Measurements from ENCODE around the gene HIVEP3. TPM values are rescaled to one million over a fixed set of nuclear protein-coding genes. Genes with fewer than 3 reads are reported as not detected.

The HIVEP3 gene
- total RNA-seq, 1 experiment from 2014 or later = 1.4 TPM

GRCh38 chr1:41842993-41843755, 75.5 kb downstream of the HIVEP3 start:
- Histone ChIP-seq H3K4me1 (ENCODE audit: insufficient read depth, low read length) (peaks cover 5% of the 10 kb centered on the region; the same call in 1 of the 2 replicates), H3K79me1 (ENCODE audit: insufficient read depth, low read depth, low read length, poor library complexity, severe bottlenecking) (no peaks in the 10 kb centered on the region), H3K27me3 (ENCODE audit: insufficient read depth, low read length) (no peaks in the 10 kb centered on the region), H3K56ac (ENCODE audit: insufficient read length, low read depth, low read length) (no peak overlapping the region), H2AK5ac (ENCODE audit: insufficient read length, low read length) (no peak overlapping the region), H3K4ac (ENCODE audit: low read depth, low read length) (no peak overlapping the region), H2BK12ac (ENCODE audit: insufficient read length, low read depth, low read length) (no peak overlapping the region), H4K8ac (replicated peaks; ENCODE audit: insufficient read length, low read depth, low read length) (no peak overlapping the region), H3T11ph (ENCODE audit: low read length) (no peak overlapping the region), H2BK120ac (ENCODE audit: low read depth, low read length, poor library complexity, severe bottlenecking) (no peak overlapping the region), H2BK5ac (ENCODE audit: insufficient read length, low read length) (no peak overlapping the region), H3K18ac (ENCODE audit: insufficient read length, low read depth, low read length) (no peak overlapping the region), H3K4me2 (ENCODE audit: insufficient read depth, insufficient read length, low read length) (no peak overlapping the region), H3K9ac (ENCODE audit: extremely low read depth, insufficient read length, low read length) (no peak overlapping the region), H3K79me2 (ENCODE audit: insufficient read depth, low read length) (no peaks in the 10 kb centered on the region), H4K5ac (ENCODE audit: insufficient read length, low read depth, low read length) (no peak overlapping the region), H2BK20ac (ENCODE audit: low read depth, low read length, poor library complexity, severe bottlenecking) (no peak overlapping the region), H3K9me3 (ENCODE audit: control insufficient read depth, low read depth, low read length) (no peaks in the 10 kb centered on the region), H3K23ac (ENCODE audit: insufficient read length, low read depth, low read length) (no peak overlapping the region), H3K14ac (ENCODE audit: insufficient read depth, low read length) (no peak overlapping the region), H3K23me2 (ENCODE audit: insufficient read length, low read depth, low read length, poor library complexity, severe bottlenecking) (no peaks in the 10 kb centered on the region), H4K91ac (ENCODE audit: insufficient read length, low read depth, low read length) (no peak overlapping the region), H4K20me1 (ENCODE audit: control insufficient read depth, insufficient read depth, insufficient read length) (no peaks in the 10 kb centered on the region), H2BK15ac (ENCODE audit: low read depth, low read length) (no peak overlapping the region), H2AFZ (ENCODE audit: low read length) (no peak overlapping the region), H3K27ac (ENCODE audit: insufficient read length, low read depth, low read length) (no peak overlapping the region)
- no peaks in the 10 kb centered on the region for H3K36me3 Mint-ChIP-seq (ENCODE audit: insufficient read depth in 1 of 3, low read depth in 3 of 3)
- no peaks in the 10 kb centered on the region for H3K9me3 Mint-ChIP-seq
- peaks cover 25 to 28% of the 10 kb centered on the region in 2 experiments for H3K4me1 Mint-ChIP-seq
- H3K4me3 Mint-ChIP-seq = no peak overlapping the region
- WGBS (ENCODE audit: extremely low coverage, insufficient read length, low lambda C conversion rate) = no CpG with 5 or more reads among the region's 11 CpGs
- H3K27ac Mint-ChIP-seq = no peak overlapping the region
- DNase-seq = no peak
- TF ChIP-seq, protein P1, sequence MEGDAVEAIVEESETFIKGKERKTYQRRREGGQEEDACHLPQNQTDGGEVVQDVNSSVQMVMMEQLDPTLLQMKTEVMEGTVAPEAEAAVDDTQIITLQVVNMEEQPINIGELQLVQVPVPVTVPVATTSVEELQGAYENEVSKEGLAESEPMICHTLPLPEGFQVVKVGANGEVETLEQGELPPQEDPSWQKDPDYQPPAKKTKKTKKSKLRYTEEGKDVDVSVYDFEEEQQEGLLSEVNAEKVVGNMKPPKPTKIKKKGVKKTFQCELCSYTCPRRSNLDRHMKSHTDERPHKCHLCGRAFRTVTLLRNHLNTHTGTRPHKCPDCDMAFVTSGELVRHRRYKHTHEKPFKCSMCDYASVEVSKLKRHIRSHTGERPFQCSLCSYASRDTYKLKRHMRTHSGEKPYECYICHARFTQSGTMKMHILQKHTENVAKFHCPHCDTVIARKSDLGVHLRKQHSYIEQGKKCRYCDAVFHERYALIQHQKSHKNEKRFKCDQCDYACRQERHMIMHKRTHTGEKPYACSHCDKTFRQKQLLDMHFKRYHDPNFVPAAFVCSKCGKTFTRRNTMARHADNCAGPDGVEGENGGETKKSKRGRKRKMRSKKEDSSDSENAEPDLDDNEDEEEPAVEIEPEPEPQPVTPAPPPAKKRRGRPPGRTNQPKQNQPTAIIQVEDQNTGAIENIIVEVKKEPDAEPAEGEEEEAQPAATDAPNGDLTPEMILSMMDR (conservative IDR thresholded peaks at IDR 0.05) = no peak
- H3K27me3 Mint-ChIP-seq (ENCODE audit: low read depth) = peaks cover 1% of the 10 kb centered on the region; the same call in 1 of the 2 replicates

All from H9 (cell line).